Testis (tissue), 3 donors: ENCODE results near the gene MYO1E. TPM values are rescaled to one million over a fixed set of nuclear protein-coding genes. Genes with fewer than 3 reads are reported as not detected.

Experiments used
- DNase-seq: peaks from one replicate; pipeline ENCODE4 v3.0.0-alpha.2; 2019
- H3K27ac ChIP-seq, 2 donors: fragments of 200-600 bp; sonication (generic); one replicate each; pipeline ENCODE4 v1.5.1; 2019
- H3K27me3 ChIP-seq: fragments of 200-600 bp; sonication (generic); one replicate; pipeline ENCODE4 v1.5.1; 2019
- H3K36me3 ChIP-seq: fragments of 200-600 bp; sonication (generic); one replicate; pipeline ENCODE4 v1.5.1; 2017; ENCODE audit warnings: low read depth; ENCODE audit errors: missing control alignments
- H3K4me1 ChIP-seq: fragments of 200-600 bp; sonication (generic); one replicate; pipeline ENCODE4 v1.5.1; 2019
- H3K4me3 ChIP-seq, 2 donors: fragments of 200-600 bp; sonication (generic); one replicate each; pipeline ENCODE4 v1.5.1; 2017 to 2019
- H3K9me3 ChIP-seq: fragments of 200-600 bp; sonication (generic); one replicate; pipeline ENCODE4 v1.5.1; 2017
- CTCF ChIP-seq, 3 experiments: fragments of 450-650 bp in 2 of 3; fragments of 200-600 bp in 1 of 3; sonication (generic) in 1 of 3; IDR thresholded peaks; one replicate each; pipeline ENCODE4 v1.5.1; 2016 to 2019; ENCODE audit warnings: antibody characterized with exemption in 3 of 3, mild to moderate bottlenecking in 2 of 3, moderate library complexity in 1 of 3
- POLR2A ChIP-seq: fragments of 450-650 bp; IDR thresholded peaks from one replicate; pipeline ENCODE4 v1.6.1; 2017; ENCODE audit warnings: antibody characterized with exemption, mild to moderate bottlenecking, moderate library complexity
- WGBS, 2 donors: methylation state at CpG; one replicate each; pipeline ENCODE4 v1.1.5; 2018; 5-methylcytosine and 5-hydroxymethylcytosine counted together
- intact Hi-C: fragments of 100-400 bp; cut with DNase I; formaldehyde crosslinking; loops from one replicate; pipeline ENCODE4 v1.15.1; 2023; ENCODE audit warnings: low total_unique reads
- polyA plus RNA-seq: library from polyadenylated mRNA; stranded (reverse); fragments of 350-450 nt; fragmentation: Illumina TruSeq; extraction: RNeasy Lipid Tissue Mini Kit (QIAGEN cat#74804); gene quantifications from one replicate; pipeline ENCODE4 v1.2.3, GENCODE V29; 2014; ENCODE audit warnings: low read depth, low replicate concordance; ENCODE audit not compliant: insufficient read depth
- total RNA-seq, 2 donors: library from RNA; depleted of rRNA; stranded (reverse); fragments of >200 nt; gene quantifications; one replicate each; pipeline ENCODE4 v1.2.3, GENCODE V29; 2016

MYO1E gene
- total and polyA plus RNA-seq, 3 donors from 2014 or later = 14.3 to 23.4 (median 22.5) TPM

GRCh38 chr15:59329570-59330350 lies 42.9 kb downstream of the MYO1E start:
- no peak for DNase-seq
- peaks cover 8% of the 10 kb centered on the region for H3K4me1 ChIP-seq
- H3K27me3 ChIP-seq = no peaks in the 10 kb centered on the region
- H3K27ac ChIP-seq = no peak overlapping the region
- no peaks in the 10 kb centered on the region for H3K9me3 ChIP-seq
- intact Hi-C loops = no loop called here
- WGBS, 2 donors = 60 to 65% methylated on average over 6 of the region's 6 CpGs
- H3K36me3 ChIP-seq = no peaks in the 10 kb centered on the region
- no peak for TF ChIP-seq POLR2A
- no peak overlapping the region for H3K4me3 ChIP-seq

DNA sequence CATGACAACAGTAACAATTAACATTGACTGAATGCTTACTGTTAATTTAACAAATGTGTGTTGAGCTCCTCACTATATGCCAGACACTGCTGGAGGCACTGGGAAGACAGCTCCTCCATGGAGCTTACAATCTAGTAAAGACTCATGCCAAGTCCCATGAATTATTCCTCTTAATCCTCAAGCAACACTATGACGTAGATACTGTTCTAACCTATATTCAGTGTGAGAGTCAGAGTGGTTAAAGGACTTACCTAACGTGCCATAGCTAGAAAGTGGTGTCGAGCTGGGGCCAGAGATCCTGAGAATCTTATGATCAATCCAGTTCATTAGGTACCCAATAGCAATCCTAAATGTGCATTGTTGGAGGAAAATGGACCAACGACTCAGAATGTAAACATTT lies 43.6 kb downstream of the MYO1E start:
- WGBS, 2 donors = 91 to 92% methylated on average over 4 of the region's 4 CpGs
- no peaks in the 10 kb centered on the region for H3K36me3 ChIP-seq
- DNase-seq = no peak
- no peaks in the 10 kb centered on the region for H3K27me3 ChIP-seq
- intact Hi-C loops = no loop called here
- H3K4me3 ChIP-seq = no peak overlapping the region
- H3K27ac ChIP-seq = no peak overlapping the region
- H3K4me1 ChIP-seq = peaks cover 8% of the 10 kb centered on the region
- no peaks in the 10 kb centered on the region for H3K9me3 ChIP-seq
- no peak for TF ChIP-seq CTCF (IDR thresholded peaks at IDR 0.05)
- no peak for TF ChIP-seq POLR2A

DNA sequence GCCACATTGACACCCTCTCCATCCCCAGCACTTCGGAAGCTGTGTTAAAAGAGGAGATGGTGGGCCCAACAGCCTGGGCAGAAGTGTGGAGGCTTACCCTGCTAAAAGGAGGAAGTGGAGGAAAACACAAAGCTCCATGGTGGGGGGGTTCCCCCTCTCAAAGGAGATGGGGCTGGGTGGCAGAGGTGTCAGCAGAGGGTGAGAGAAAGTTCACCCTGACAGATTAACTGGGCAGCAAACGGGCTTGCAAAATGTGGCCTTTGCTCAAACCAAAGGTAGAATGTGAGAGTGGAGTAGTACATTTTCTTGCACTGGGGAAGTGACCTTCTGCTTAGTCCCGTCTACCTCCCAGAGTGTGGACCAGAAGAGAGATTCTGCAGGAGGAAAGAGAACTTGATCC lies 44.7 kb downstream of the MYO1E start:
- intact Hi-C loops = no loop called here
- TF ChIP-seq CTCF (IDR thresholded peaks at IDR 0.05) (no peak), POLR2A (no peak)
- WGBS, 2 donors = 85 to 90% methylated on average over 3 of the region's 3 CpGs
- Histone ChIP-seq H3K4me3 (no peak overlapping the region), H3K36me3 (no peaks in the 10 kb centered on the region), H3K4me1 (peaks cover 8% of the 10 kb centered on the region), H3K27ac (no peak overlapping the region), H3K27me3 (no peaks in the 10 kb centered on the region), H3K9me3 (no peaks in the 10 kb centered on the region)
- DNase-seq = no peak

- TF ChIP-seq POLR2A = no peak
- no peak for TF ChIP-seq CTCF (IDR thresholded peaks at IDR 0.05)
- no peaks in the 10 kb centered on the region for H3K27me3 ChIP-seq
- no peaks in the 10 kb centered on the region for H3K9me3 ChIP-seq
- H3K4me3 ChIP-seq = no peak overlapping the region
- peaks cover 8% of the 10 kb centered on the region for H3K4me1 ChIP-seq
- H3K27ac ChIP-seq = no peak overlapping the region
- no peak for DNase-seq
- no peaks in the 10 kb centered on the region for H3K36me3 ChIP-seq
- intact Hi-C loops = no loop called here
- 81 to 92% methylated on average over 6 of the region's 6 CpGs for WGBS, 2 donors
These were observed 45.8 kb downstream of the MYO1E start for GRCh38 chr15:59326856-59327255.

DNA sequence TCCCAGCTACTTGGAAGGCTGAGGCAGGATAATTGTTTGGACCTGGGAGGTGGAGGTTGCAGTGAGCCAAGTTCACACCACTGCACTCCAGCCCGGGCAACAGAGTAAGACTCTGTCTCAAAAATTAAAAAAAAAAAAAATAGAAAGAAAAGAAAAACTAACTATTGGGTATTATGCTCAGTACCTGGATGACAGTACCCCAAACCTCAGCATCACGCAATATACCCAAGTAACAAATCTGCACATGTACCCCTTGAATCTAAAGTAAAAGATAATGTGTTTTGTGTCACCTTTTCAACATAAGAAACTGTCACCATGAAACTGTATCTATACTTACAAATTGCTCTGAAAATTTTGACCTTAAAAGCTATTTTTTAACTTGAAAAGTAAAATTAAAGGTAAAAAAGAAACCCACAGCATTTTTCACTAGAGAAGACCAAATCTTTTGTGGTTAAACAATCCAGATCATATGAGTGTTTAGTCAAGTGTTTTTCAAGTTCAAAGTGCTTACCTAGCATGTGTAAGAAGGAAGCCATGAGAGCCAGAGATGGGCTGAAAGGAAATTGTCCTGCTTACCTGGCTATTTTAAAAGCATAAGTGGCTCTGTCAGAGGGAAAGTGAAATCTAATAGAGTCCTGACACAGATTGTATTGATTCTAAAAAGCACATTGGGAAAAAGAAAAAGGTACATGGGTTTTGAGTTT lies 50.5 kb downstream of the MYO1E start:
- Histone ChIP-seq H3K27ac (no peak overlapping the region), H3K9me3 (no peaks in the 10 kb centered on the region), H3K4me3 (no peak overlapping the region), H3K36me3 (no peaks in the 10 kb centered on the region), H3K27me3 (no peaks in the 10 kb centered on the region), H3K4me1 (no peaks in the 10 kb centered on the region)
- no peak for TF ChIP-seq CTCF (IDR thresholded peaks at IDR 0.05)
- no peak for TF ChIP-seq POLR2A
- DNase-seq = no peak
- intact Hi-C loops = no loop called here
- 95 to 98% methylated on average over 2 of the region's 2 CpGs for WGBS, 2 donors
